Measurements from ENCODE around the gene GCFC2.
A peak's percentile ranks its signal among the peaks of the same experiment; 100 is the strongest.
"Not testable (repeated sequence)": the region's sequence is repeated elsewhere in the genome, so short reads cannot be mapped to it uniquely, and the experiment has no call there.

The GCFC2 gene

DNA sequence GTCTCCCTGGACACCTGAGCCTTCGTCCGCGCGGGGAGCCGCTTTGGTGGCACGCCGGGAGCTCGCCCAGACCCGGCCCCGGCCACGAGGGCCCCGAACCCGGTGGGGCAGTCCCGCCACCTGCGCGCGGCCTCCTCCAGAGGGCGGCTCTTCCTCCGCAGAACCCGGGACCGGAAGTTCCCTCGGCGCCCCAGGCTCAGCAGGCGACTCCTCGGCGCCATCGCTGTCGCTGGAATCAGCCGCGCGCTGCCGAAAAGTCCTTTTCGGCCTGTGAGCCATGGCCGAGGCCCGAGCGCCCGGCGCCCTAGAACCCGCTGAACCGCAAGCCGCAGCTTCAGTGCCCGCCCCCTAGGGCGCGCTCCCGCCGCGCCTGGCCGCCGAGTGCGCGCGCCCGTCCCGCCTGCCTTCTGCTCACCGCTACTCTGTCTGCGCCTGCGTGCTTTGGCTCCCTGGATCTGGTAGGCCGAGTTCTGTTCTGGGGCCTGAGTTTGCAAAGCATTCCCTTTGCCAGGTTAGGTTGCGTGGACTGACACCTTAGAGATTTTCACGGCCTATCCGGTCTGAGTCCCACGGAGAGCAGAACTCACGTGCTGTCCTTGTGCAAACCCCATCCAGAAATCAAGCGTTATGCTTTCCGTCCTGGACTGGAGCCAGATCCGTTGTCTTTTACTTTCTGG lies at the start of gene GCFC2:
GCFC2 (minus strand) TSS at position 339 of the 677 bp plus-strand sequence; CDS start at position 279, 60 bp downstream.
- peak; percentile 59 for DNase-seq

DNA sequence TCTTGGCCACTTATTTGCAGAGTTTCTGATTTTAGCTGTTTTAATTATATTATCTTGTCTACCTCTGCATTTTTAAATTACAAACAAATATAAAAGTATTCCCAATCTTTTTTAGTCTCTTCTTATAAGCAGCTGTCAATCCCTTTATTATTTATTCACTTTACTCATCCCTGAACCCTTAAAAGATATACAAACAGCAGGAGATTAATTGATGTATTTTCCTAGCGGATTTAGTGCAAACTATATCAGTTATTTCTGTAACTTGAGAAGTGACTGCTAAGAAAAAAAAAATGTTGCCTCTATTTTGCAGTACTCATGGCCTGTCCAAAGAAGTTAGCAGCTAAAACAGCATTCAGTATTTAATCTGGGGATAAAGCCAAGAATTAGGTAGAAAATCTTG lies 42.1 kb upstream of the GCFC2 start:
- DNase-seq, result no peak

DNA sequence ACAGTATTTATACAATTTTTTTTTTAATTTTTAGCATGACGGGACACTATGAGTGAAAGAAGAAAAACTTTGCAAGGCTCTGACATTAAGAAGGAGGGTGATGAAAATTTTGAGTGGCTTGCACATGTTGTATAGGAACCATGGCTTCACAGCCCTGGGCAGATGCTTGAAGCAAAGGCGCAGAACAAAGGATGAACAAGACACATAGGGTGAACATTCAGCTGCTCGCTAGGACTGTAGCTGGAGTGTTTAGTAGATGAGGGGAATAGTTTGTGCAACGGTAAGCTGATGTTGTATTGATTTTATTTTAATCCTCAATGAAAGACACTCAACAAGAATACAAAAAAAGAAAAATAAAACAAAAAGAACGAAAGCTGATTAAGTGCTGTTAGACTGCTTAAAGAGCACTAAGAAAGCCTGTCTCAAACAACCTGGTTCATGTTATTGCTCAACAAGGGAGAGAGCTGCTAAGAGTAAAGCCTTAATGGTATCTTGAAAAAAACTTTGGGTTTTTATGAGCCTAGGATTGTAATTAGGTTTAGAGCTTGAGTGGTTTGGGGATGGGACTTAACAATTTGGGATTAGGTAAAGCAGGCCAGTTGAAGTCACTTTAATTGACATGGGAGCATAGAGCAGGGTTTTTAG lies 41.2 kb upstream of the GCFC2 start:
- no peak for DNase-seq

DNA sequence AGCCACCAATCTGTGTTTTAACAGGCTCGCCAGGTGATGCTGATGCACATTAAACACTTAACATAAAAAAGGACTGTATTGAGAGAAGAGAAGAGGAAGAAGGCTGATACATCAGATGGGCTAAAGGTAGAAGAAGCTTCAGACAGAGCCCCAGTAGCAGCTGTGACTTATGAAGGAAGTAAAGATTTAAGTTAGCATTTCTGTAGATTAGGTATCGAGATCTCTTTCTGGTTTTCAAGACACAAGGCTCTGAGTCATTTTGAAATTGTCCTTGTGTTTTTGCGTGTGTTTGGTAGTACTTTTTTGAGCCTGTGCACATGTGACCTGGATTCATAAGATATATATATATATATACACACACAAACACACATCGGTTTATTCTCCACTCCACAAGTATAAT lies 40.6 kb upstream of the GCFC2 start:
- DNase-seq, result no peak

DNA sequence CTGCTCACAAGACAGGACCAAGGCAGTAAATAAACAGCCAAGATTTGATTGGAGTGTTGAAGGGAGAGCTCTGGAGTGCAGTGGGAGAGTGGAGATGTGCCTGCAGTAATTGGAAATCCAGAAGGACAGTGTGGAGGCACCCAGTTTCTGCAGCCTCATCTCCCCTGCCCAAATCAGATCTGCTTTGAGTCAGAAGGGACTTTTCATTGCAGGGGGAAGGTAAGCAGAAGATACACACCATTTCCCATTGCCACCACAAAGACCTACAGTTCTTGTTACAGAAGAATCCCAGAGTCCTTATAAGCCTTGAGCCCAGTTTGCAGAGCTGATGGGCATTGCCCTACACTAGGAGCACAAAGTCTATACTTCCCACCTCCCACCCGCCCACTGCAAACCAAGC lies 27.2 kb upstream of the GCFC2 start:
- DNase-seq, result no peak

DNA sequence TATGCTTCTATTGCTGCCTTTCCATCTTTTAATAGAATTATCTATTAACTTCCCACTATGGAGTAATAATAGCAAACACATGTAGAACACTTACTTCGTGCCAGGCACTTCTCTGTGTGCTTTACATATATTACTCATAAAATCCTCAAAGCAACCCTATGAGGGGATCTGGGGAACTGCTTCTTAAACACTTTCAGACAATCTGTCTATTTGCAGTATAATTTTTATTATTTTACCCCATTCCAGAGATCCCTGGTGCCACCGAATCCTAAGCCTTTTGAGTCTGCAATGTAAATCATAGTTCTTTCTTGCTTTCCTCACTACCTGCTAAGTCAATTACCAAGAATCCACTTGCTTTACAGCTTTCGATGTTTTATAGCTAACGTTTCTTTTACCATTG lies 25.6 kb upstream of the GCFC2 start:
- DNase-seq, result no peak

DNA sequence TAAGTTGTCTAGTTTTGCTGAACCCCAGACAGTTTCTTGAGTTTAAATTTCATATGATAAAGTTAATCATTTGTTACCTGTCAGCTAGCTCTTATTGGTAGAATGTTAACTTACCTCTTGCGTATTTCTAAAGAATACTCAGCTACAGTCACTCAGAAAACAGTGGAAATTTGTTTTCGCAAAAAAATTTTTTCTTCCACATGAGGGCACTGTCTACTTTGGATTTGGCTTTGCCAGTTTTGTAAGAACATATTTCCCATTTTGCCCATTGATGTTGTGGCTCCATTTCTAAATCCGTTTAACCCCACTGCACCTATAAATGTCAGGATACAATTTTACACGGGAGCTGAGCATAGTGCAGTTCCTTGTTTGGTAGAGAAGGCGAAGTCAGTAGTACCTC lies 19.1 kb upstream of the GCFC2 start:
- DNase-seq, result no peak

DNA sequence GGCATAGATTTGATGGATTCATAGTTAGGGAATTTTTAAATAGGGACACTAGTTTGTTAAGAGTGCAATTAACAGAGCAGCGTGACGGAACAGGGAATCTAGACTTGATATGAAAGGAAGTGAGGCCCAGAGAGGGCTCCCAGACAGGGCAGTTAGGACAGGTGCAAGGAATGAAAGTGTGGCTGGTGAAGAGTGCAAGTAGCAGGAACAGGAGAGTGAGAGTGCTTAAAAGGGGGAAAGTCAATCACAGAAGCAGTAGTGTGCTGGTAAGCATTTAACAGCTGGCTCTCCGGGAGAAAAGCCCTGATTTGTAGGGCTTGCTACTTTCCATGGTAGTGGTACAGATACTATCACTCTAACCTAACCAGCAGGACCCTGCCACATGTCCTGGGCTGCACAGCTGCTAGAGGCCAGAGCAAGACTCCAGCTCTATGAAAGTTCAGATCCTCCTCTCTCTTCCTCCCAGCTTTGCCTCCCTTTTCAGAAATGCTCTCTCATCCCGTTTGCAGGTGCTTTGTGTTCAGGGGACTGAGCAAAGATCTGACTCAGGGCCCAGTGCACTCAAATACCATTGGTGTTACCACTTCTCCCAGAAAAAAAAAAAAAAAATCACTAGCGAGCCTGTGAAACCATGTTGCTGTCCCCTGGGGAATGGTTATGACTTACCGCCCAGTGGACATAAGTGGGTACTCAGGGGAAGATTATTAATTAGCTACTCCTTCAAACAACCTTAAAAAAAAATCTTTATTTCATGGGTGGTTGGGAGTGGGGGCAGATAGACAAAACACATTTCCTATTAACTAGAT lies 18.1 kb upstream of the GCFC2 start:
- DNase-seq, result no peak

DNA sequence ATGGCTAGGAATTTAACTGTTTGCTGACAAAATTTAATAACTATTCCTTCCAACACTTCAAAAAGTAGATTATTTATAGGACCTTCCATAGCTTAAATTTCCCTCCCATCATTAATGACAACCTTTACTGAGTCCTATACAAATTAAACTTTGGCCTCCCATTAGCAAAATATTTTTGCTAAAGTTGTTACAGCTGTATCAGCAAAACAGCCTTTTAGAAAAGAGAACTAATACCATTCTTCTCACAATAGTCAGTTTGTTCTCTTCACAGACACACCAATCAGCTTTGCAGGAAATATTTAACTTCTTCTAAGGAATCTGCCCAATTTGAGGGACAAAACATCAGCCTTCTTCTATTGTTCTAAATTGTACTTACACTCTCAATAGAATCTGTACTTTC lies 12.0 kb upstream of the GCFC2 start:
- DNase-seq, result no peak

DNA sequence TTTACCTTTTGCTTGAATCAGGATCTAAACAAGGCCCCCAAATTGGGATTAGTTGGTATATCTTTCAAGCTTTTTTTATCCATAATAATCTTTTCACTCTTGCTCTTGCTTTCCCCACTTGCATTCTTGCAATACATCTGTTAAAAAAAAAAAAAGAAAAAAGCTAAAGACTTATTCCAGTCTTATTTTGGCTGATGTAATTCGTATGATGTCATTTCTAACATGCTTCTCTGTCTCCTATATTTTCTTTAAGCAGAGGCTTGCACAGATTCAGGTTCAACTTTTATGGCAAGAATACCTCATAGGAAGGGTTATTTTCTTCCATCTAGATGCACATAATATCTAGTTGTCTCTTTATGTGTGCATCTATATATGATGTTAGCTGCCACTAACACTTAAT lies 9.8 kb upstream of the GCFC2 start:
- DNase-seq, result no peak

DNA sequence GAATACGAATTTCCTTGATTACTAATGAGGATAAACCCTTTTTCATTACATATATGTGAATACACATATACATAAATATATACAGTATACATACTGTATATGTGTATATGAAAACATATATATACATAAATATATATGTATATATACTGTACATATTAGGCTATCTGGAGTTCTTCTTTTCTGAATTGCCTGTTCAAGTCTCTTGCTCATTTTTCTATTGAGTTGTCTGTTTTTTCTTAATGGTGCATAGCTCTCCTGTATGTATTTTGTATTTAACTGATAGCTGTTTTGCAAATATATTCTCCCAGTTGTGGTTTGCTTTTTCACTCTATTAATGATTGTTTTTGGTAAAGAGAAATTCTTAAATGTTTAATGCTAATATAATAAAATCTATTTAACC lies 8.9 kb upstream of the GCFC2 start:
- DNase-seq, result no peak

DNA sequence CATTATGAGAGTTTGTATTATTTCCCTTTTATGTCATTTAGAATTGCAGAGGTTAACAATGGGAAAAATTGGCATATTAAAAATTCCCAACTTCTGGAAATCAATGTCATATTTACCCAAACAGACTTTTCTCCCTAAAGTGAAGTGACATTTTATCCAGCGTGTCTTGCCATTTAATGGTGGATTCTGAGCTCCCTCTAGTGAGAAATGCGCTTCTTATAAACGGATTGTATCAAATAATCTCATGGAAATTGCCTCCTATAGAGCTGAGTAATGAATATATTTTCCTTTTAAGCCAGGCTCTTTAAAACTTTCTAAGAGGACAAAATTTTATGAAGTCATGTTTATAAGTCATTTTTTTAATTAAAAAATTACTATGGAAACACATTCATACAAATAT lies 5.7 kb upstream of the GCFC2 start:
- DNase-seq, result no peak

DNA sequence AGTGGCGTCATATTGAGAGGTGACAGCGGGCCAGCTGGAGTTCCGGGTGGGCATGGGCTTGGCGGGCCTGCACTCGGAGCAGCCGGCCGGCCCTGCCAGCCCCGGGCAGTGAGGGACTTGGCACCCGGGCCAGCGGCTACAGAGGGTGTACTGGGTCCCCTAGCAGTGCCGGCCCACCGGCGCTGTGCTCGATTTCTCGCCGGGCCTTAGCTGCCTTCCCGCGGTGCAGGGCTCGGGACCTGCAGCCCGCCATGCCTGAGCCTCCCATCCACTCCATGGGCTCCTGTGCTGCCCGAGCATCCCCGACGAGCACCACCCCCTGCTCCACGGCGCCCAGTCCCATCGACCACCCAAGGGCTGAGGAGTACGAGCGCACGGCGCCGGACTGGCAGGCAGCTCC lies 875 bp upstream of the GCFC2 start:
- not testable (repeated sequence) for DNase-seq

DNA sequence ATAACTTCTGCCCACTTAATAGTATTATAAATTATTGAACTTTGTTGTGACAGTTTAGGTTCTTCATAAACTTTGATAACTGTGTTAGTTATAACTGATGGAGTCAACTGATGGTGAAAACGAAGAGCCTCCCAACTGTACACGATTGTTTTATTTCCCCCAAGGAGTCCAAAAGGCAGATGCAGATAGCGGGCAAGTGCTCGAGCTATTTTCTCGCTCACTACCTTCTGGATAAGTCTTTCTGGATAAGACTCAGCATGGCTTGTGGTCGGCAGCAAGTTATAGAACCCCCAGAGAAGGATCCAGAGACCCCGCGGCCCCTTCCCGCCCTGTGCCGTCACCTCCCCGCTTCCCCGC lies 517 bp downstream of the GCFC2 start:
- no peak for DNase-seq

DNA sequence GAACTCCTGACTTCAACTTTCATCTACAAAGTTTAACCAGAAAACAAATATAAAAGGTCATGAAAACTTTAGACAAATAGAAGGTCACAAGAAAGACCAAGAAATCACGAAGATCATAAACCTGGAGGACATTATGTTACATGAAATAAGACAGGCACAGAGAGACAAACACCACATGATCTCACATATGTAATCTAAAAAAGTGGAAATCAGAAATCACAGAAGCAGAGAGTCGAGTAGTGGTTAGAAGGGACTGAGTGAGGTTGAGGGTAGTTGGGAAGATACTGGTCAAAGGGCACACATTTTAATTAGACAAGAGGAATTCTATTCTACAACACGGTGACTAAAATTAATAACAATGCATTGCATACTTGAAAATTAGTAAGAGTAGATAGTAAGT lies 1.4 kb downstream of the GCFC2 start:
- no peak for DNase-seq

DNA sequence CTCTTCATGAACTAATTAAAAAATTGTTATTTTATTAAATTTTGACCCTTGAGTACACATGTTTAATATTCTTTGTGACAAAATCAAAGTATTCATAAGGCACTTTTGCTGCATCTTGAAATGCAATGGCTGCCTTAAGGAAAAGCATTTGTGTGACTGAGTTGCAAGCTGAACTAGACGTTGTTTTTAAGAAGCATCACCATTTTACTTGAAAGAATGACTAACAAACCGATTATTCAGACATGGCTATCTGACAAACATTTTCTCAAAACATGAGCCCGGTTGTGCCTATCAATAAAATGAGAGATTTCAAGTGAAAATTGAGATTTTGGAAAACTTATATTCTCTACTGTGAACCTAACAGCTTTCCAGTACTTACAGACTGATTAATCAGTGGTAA lies 2.8 kb downstream of the GCFC2 start:
- no peak for DNase-seq

DNA sequence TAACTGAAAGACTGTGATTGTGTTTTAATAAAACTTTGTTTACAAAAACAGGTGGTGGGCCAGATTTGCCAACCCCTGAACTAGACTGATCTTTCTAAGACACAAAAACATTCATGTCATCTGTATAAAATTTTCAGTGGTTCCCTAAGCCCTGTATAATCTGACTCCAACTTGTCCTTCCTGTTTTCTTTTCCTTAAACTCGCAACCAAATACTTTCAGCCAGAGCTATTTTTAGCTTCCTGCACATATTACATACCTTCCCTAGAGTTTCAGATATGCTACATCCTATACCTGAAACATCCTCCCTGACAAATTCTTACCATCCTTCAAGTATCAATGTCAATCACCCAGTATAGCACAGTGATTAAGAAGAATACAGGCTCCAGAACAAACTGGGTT lies 4.8 kb downstream of the GCFC2 start:
- DNase-seq, result no peak

DNA sequence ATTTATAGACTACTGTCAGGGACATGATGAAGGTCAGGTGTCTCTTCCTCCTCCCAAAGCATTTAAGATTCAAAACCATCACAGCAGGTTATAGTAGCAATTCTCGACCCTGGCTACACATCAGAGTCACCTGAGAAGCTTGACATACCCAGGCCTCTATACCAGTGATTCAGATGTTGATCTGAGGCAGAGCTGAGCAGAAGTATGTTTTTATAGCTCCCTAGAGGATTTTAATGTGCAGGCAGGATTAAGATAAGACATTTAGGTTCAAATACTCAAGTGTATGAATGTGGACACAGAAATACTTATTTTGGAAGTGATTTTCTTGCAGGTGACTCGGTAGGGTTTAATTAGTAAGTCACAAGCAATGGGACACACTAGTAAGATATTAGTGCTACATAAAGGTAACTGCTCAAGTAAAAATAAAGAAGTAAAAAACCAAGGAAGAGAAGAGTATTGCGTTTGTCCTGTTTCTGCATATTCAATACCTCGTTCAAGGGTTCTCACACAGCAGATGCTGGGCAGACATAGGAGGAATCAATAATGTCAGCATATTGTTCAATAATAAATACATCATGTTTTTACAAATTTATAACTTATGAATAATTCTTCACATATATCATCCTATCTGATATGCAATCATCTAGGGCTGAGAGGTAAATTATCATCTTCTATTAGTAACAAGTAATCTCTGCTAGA lies 7.0 kb downstream of the GCFC2 start:
- DNase-seq, result no peak

DNA sequence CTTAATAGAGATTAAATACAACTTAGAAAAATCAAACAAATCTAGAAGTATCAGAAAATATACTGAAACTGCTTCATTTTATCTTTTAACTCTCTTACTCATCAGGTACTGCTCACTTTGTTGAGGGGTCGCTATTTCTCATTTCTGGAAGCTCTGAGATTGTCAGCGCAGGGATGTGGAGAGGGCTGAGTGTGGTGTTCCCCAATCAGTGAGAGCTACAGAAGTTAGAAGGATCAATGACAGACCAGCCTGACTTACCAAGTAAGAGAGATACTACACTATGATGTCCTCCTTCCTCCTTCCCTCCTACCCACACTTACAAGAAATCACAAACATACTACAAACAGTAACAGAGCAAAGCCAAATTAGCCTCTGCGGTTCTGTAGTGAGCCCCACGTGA lies 8.1 kb downstream of the GCFC2 start:
- no peak for DNase-seq

DNA sequence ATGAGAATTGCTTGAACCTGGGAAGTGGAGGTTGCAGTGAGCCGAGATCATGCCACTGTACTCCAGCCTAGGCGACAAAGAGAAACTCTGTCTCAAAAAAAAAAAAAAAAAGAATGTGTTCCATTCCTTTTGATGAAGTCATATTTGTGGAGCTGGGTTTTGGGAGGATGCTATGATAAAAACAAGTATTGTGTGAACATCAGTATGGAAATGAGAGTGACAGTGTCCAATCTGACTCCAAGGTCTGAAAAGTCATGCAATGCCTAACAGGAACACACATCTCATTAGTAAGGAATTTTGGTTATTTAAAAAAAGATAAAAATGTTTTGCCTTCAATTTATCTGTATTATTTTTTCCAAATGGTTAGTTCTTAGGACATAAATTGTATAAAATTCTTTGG lies 11.8 kb downstream of the GCFC2 start:
- no peak for DNase-seq

DNA sequence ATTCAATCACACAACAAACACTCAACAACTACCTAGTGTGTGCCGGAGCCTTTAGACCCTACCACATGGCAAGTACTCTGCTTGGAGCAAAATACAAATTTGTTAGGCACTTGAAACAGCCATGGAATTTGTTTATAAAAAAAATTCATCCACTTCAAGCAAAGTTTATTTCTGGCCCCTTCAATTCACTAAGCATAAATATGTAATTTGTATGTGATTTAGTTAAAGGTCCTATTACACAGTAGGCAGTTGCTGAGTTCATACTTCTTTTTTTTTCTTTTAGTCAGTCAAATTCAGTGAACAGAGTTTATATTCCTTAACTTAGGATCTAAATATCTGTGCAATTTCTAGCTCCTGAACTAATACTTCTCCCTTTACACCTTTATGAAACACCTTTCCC lies 22.5 kb downstream of the GCFC2 start:
- DNase-seq, result no peak

DNA sequence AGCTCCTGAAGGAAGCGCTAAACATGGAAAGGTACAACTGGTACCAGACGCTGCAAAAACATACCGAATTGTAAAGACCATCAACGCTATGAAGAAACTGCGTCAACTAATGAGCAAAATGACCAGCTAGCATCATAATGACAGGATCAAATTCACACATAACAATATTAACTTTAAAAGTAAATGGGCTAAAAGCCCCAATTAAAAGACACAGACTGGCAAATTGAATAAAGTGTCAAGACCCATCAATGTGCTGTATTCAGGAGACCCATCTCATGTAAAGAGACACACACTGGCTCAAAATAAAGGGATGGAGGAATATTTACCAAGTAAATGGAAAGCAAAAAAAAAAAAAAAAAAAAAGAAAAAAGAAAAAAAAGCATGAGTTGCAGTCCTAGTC lies 27.3 kb downstream of the GCFC2 start:
- DNase-seq, result not testable (repeated sequence)

DNA sequence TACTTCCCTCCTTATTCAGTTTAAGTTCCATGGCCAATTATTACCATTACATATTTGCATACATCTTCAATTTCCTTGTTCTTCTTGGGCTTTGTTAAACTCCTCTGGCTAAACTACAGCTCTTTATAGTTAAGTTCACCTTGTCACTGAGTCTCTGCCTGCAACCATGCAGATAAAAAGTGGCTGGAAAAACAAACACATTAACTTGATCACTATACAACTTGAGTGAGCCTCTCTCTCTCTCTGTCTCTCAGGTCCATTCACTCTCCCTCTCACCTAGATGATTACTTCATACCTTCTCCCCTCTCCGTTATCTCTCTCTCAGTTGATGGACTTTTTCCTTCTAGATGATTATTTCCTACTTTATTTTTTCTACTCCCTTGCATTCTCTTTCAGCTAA lies 30.3 kb downstream of the GCFC2 start:
- no peak for DNase-seq

DNA sequence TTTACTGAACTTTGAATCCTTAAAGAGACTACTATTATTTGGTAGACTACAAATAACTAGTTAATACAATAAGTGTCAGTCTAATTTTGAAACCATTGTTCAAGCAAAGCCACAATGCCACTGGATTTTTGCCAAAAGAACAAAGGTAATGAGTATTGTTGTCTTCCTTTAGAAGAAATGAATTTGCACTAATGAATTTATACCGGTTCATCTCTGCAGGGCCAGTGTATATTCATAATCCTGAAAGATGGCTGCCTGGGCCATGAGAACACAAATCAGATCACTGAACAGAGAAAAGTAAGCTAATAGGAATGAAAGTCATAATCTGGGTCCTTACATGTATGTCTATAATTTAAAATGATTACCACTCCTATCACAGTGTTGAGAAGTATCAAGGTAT lies 31.2 kb downstream of the GCFC2 start:
- no peak for DNase-seq

All from KG1 (cell line).